Choroid plexus epithelial cell (primary cell): ENCODE results near the gene GNAZ.
"Not testable (repeated sequence)": the region's sequence is repeated elsewhere in the genome, so short reads cannot be mapped to it uniquely, and the experiment has no call there.

Source experiments
- DNase-seq: peaks from one replicate; pipeline ENCODE4 v3.0.0-alpha.2; 2010; ENCODE audit warnings: low read depth
- H3K4me3 ChIP-seq: 2 replicates; pipeline ENCODE4 v1.5.1; 2011; ENCODE audit warnings: low read depth, mild to moderate bottlenecking, control low read depth, low read length, moderate library complexity
- CTCF ChIP-seq: conservative IDR thresholded peaks from 2 replicates; pipeline ENCODE4 v1.5.1; 2011; ENCODE audit warnings: low read depth, mild to moderate bottlenecking, control low read depth, inconsistent platforms, low read length, moderate library complexity

GNAZ gene

GRCh38 chr22:23070418-23071229 is at the start of gene GNAZ:
GNAZ (plus strand) TSS chr22:23070519; CDS start chr22:23095696, 25,177 bp downstream.
- peak; percentile 6 for DNase-seq
- TF ChIP-seq CTCF: no peak
- peak within 1 kb of the TSS; percentile 51 for H3K4me3 ChIP-seq

- TF ChIP-seq CTCF: no peak
- no peak overlapping the region for H3K4me3 ChIP-seq
- DNase-seq: no peak
These were observed 49.5 kb upstream of the GNAZ start for GRCh38 chr22:23020659-23021293.

- not testable (repeated sequence) for DNase-seq, H3K4me3 ChIP-seq
These were observed 48.5 kb upstream of the GNAZ start for GRCh38 chr22:23021660-23022353.

- no peak overlapping the region for H3K4me3 ChIP-seq
- TF ChIP-seq CTCF: no peak
- DNase-seq: no peak
These were observed 47.0 kb upstream of the GNAZ start for GRCh38 chr22:23023294-23023693.

- no peak for DNase-seq
- no peak overlapping the region for H3K4me3 ChIP-seq
- no peak for TF ChIP-seq CTCF
These were observed 43.5 kb upstream of the GNAZ start for GRCh38 chr22:23026777-23027176.

GRCh38 chr22:23027849-23028248 is 42.5 kb upstream of the GNAZ start:
- not testable (repeated sequence) for DNase-seq, H3K4me3 ChIP-seq

- no peak overlapping the region for H3K4me3 ChIP-seq
- no peak for DNase-seq
- TF ChIP-seq CTCF: no peak
These were observed 40.6 kb upstream of the GNAZ start for GRCh38 chr22:23029521-23030228.
